ENCODE data around the gene EZH1.

The EZH1 gene

GRCh38 chr17:42709561-42709960 is 35.3 kb downstream of the EZH1 start:
- no peak for DNase-seq (ENCODE audit: low spot score)

- no peak for DNase-seq (ENCODE audit: low spot score)
Observed at GRCh38 chr17:42708588-42708987, 36.3 kb downstream of the EZH1 start.

DNA sequence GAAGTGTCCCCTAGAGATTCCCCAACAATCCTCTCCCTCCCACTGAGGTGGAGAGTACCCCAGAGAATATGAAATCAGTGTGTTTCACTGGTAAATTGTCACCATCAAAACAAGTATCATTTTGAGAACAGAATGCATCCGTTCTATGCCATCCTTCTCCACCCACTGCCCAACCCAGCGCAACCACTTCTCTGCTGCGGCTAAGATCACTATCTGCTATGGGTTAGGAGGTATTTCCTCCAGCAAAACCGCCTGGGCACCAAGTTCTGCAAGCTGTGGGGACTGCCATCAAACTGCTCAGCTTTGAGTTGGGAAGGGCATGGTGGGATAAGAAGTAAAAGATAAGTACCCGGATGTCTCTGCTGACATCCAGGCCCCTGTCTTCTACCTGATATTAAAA is 38.1 kb downstream of the EZH1 start:
- DNase-seq (ENCODE audit: low spot score): no peak

DNA sequence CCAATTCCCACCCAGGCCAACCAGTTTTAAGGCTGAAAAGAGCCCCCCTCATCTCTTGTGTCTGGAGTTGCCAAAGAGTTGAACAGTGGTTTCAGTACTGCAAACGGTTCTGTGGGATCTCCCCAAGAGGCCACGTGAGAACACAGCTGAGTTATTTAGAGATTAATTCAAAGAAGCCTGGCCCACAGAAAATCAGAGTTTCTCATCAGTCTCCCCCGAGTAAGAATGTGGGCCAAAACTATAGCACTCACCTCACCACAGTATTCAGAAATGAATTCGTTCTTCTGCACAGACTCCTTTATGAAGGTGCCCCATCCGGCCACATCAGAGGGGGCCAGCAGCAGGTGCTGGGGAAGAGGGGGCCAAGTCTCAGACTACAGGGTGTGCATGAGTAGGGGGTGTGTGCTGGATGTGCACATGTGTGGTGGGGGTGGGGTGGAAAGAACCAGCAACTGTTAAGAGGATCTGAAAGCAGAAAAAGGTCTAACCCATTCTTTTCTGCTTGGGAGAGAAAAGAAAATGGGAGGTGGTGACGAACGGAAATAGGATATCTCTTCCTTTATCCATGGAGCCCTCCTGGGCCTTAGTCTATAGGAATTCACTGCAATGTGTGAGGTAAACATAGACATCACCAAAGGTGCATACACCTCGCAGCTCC is 39.9 kb downstream of the EZH1 start:
- DNase-seq (ENCODE audit: low spot score): no peak

GRCh38 chr17:42704490-42704836 is 40.4 kb downstream of the EZH1 start:
- no peak for DNase-seq (ENCODE audit: low spot score)

- DNase-seq (ENCODE audit: low spot score): no peak
Observed at GRCh38 chr17:42702446-42702845, 42.4 kb downstream of the EZH1 start.

- no peak for DNase-seq (ENCODE audit: low spot score)
Observed at GRCh38 chr17:42700586-42701289, 44.1 kb downstream of the EZH1 start.

- no peak for DNase-seq (ENCODE audit: low spot score)
Observed at GRCh38 chr17:42699415-42699740, 45.5 kb downstream of the EZH1 start.

- DNase-seq (ENCODE audit: low spot score): peak; percentile 93
Observed at GRCh38 chr17:42698736-42699414, 46.0 kb downstream of the EZH1 start.

DNA sequence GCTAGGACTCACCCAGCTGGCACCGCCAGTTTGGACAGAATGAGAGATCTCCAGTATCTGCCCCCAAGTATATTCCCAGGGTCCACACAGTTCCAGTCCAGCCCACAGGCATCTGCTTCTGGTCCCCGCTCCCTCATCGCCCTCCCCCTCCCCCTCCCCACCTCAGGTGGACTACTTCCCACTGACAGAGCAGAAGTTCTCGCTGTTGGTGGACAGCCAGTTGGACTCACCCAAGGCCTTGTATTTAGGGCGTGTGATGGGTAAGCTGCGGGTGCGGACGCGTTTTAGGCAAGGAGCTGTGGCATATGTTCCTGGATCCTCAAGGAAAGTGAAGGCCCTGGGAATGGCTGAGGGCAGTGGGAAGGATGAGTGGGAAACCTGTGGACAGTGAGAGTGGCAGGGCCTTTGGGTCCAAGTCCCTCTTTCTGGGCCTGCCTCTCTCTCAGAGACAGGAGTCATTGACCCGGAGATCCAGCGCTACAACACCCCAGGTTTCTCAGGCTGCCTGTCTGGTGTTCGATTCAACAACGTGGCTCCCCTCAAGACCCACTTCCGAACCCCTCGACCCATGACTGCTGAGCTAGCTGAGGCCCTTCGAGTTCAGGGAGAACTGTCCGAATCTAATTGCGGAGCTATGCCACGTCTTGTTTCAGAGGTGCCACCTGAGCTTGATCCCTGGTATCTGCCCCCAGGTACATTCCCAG is 47.6 kb downstream of the EZH1 start:
- peak; percentile 22 for DNase-seq (ENCODE audit: low spot score)

- peak; percentile 42 for DNase-seq (ENCODE audit: low spot score)
Observed at GRCh38 chr17:42695500-42695899, 49.3 kb downstream of the EZH1 start.

GRCh38 chr17:42694524-42694923 is 50.3 kb downstream of the EZH1 start:
- DNase-seq (ENCODE audit: low spot score): no peak

DNA sequence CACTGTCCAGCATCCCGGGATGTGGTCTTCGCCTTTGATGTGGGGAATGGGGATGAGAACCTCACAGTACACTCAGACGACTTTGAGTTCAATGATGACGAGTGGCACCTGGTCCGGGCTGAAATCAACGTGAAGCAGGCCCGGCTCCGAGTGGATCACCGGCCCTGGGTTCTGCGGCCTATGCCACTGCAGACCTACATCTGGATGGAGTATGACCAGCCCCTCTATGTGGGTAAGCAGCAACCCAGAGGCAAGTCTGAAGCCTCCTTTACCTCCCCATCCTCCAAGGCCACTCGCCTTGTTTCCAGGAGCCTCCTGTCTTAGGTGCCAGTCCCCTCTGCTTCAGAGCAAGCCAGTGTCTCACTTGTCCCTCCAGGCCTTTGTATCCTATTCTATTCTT is 52.4 kb downstream of the EZH1 start:
- no peak for DNase-seq (ENCODE audit: low spot score)

- DNase-seq (ENCODE audit: low spot score): no peak
Observed at GRCh38 chr17:42691021-42691545, 53.8 kb downstream of the EZH1 start.

DNA sequence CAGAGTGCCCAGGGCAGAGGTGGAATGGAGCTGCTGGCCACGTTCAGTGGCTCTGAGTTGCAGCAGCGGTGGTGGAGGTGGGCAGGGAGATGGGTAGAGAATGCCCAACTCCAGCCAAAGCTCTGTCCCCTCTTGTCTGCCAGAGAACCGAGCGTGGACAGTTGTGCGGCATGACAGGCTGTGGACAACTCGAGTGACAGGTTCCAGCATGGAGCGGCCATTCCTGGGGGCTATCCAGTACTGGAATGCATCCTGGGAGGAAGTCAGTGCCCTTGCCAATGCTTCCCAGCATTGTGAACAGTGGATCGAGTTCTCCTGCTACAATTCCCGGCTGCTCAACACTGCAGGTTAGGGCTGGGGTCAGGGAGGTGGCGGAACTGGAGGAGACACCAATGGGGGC is 54.2 kb downstream of the EZH1 start:
- no peak for DNase-seq (ENCODE audit: low spot score)

- DNase-seq (ENCODE audit: low spot score): no peak
Observed at GRCh38 chr17:42687707-42688320, 57.0 kb downstream of the EZH1 start.

GRCh38 chr17:42686520-42687128 is 58.2 kb downstream of the EZH1 start:
- no peak for DNase-seq (ENCODE audit: low spot score)

DNA sequence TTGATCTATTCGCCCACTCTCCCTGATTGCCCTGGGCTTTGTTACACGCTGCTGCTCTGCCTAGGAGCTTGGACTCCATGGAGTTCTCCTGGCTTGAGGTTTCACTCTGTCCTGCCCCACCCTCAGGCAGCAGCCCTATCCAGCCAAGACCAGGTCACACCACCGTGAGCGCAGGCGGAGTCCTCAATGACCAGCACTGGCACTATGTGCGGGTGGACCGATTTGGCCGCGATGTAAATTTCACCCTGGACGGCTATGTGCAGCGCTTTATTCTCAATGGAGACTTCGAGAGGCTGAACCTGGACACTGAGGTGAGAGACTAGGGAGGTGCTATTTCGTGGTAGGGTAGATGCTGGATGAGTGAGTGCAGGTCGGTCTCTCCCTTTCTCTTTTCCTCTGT is 59.0 kb downstream of the EZH1 start:
- no peak for DNase-seq (ENCODE audit: low spot score)

- DNase-seq (ENCODE audit: low spot score): no peak
Observed at GRCh38 chr17:42684929-42685556, 59.8 kb downstream of the EZH1 start.

- no peak for DNase-seq (ENCODE audit: low spot score)
Observed at GRCh38 chr17:42683407-42684034, 61.3 kb downstream of the EZH1 start.

Data from D341Med (cell line).